ENCODE results near the gene DENND4B.
A peak's percentile ranks its signal among the peaks of the same experiment; 100 is the strongest.
"Not testable (repeated sequence)": the region's sequence is repeated elsewhere in the genome, so short reads cannot be mapped to it uniquely, and the experiment has no call there.

The DENND4B gene

GRCh38 chr1:153903841-153904455, 42.6 kb downstream of the DENND4B start:
- Histone ChIP-seq H3K9me3 (ENCODE audit: insufficient read depth, low read length) (no peaks in the 10 kb centered on the region), H3F3A (ENCODE audit: insufficient read depth) (peaks cover 29% of the 10 kb centered on the region), H2AFZ (ENCODE audit: low read depth, low read length, severe bottlenecking) (no peak overlapping the region), H3K36me3 (ENCODE audit: low read length) (peaks cover 13% of the 10 kb centered on the region), H4K20me1 (ENCODE audit: low read depth, low read length) (no peaks in the 10 kb centered on the region; the same call in 1 of the 2 replicates), H3K4me3 (ENCODE audit: insufficient read depth, low read length, poor library complexity, severe bottlenecking) (no peak overlapping the region), H3K27me3 (ENCODE audit: low read length) (no peaks in the 10 kb centered on the region), H3K9me2 (replicated peaks; ENCODE audit: insufficient read depth, low read length) (no peaks in the 10 kb centered on the region), H3K9ac (ENCODE audit: low read length) (no peak overlapping the region), H3K27ac (ENCODE audit: low read depth, low read length) (peak overlapping the region; percentile 37; the same call in 1 of the 2 replicates), H3K4me2 (ENCODE audit: low read depth, low read length, poor library complexity, severe bottlenecking) (peak overlapping the region; percentile 24), H3K79me2 (ENCODE audit: insufficient read depth, low read length) (peaks cover 99% of the 10 kb centered on the region)
- no peak for TF ChIP-seq EZH2phosphoT487 (conservative IDR thresholded peaks at IDR 0.05; ENCODE audit: low read length)
- no peak for TF ChIP-seq CTCF (IDR thresholded peaks at IDR 0.05; ENCODE audit: insufficient read depth, low read length, poor library complexity, severe bottlenecking)

DNA sequence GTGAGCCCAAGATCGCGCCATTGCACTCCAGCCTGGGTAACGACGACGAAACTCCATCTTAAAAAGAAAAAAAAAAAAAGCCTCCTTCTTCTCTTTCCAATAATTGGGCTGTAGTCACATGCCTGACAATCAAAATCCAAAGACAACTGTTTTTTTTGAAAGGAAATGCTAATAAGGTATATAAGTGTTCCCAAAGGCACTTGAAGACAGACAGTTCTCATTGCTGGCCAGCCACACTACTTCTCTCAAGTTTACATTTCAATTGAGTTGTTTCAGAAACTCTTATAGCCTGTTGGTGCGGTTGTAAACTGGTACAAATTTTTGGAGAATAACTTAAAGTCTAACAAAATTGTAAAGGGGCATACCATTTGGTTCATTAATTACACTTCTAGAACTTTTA, 47.0 kb downstream of the DENND4B start:
- no peak for TF ChIP-seq CTCF (IDR thresholded peaks at IDR 0.05; ENCODE audit: insufficient read depth, low read length, poor library complexity, severe bottlenecking)
- TF ChIP-seq EZH2phosphoT487 (conservative IDR thresholded peaks at IDR 0.05; ENCODE audit: low read length), result no peak
- H3K79me2 ChIP-seq (ENCODE audit: insufficient read depth, low read length), result peaks cover 97% of the 10 kb centered on the region
- peak overlapping the region; percentile 40; the same call in 1 of the 2 replicates for H3K27ac ChIP-seq (ENCODE audit: low read depth, low read length)
- H3K4me3 ChIP-seq (ENCODE audit: insufficient read depth, low read length, poor library complexity, severe bottlenecking), result no peak overlapping the region
- no peak overlapping the region for H2AFZ ChIP-seq (ENCODE audit: low read depth, low read length, severe bottlenecking)
- no peaks in the 10 kb centered on the region for H3K9me3 ChIP-seq (ENCODE audit: insufficient read depth, low read length)
- peaks cover 58% of the 10 kb centered on the region for H3F3A ChIP-seq (ENCODE audit: insufficient read depth)
- H3K4me2 ChIP-seq (ENCODE audit: low read depth, low read length, poor library complexity, severe bottlenecking), result no peak overlapping the region
- peaks cover 9% of the 10 kb centered on the region for H3K36me3 ChIP-seq (ENCODE audit: low read length)
- H3K9me2 ChIP-seq (replicated peaks; ENCODE audit: insufficient read depth, low read length), result no peaks in the 10 kb centered on the region
- H3K9ac ChIP-seq (ENCODE audit: low read length), result no peak overlapping the region
- H3K27me3 ChIP-seq (ENCODE audit: low read length), result no peaks in the 10 kb centered on the region
- H4K20me1 ChIP-seq (ENCODE audit: low read depth, low read length), result no peaks in the 10 kb centered on the region

GRCh38 chr1:153895866-153896265, 50.7 kb downstream of the DENND4B start:
- H3K9me3 ChIP-seq (ENCODE audit: insufficient read depth, low read length); H3K9me2 ChIP-seq (replicated peaks; ENCODE audit: insufficient read depth, low read length); H4K20me1 ChIP-seq (ENCODE audit: low read depth, low read length); H3K4me3 ChIP-seq (ENCODE audit: insufficient read depth, low read length, poor library complexity, severe bottlenecking); H3K36me3 ChIP-seq (ENCODE audit: low read length); H3K27me3 ChIP-seq (ENCODE audit: low read length); H2AFZ ChIP-seq (ENCODE audit: low read depth, low read length, severe bottlenecking): not testable (repeated sequence)
- Histone ChIP-seq H3K9ac (ENCODE audit: low read length) (0 out of 2 replicates have a peak overlapping the region, but pooled peaks have one; percentile 9), H3K4me2 (ENCODE audit: low read depth, low read length, poor library complexity, severe bottlenecking) (peak overlapping the region; percentile 44), H3K27ac (ENCODE audit: low read depth, low read length) (peak overlapping the region; percentile 78), H3K79me2 (ENCODE audit: insufficient read depth, low read length) (peaks cover 98% of the 10 kb centered on the region), H3F3A (ENCODE audit: insufficient read depth) (peaks cover 65% of the 10 kb centered on the region)

GRCh38 chr1:153891042-153891441, 55.5 kb downstream of the DENND4B start:
- Histone ChIP-seq H3K79me2 (ENCODE audit: insufficient read depth, low read length) (peaks cover 98% of the 10 kb centered on the region), H3F3A (ENCODE audit: insufficient read depth) (peaks cover 36% of the 10 kb centered on the region)
- H3K9ac ChIP-seq (ENCODE audit: low read length); H3K27me3 ChIP-seq (ENCODE audit: low read length); H3K27ac ChIP-seq (ENCODE audit: low read depth, low read length); H3K9me3 ChIP-seq (ENCODE audit: insufficient read depth, low read length); H3K4me2 ChIP-seq (ENCODE audit: low read depth, low read length, poor library complexity, severe bottlenecking); H2AFZ ChIP-seq (ENCODE audit: low read depth, low read length, severe bottlenecking); H4K20me1 ChIP-seq (ENCODE audit: low read depth, low read length); H3K9me2 ChIP-seq (replicated peaks; ENCODE audit: insufficient read depth, low read length); H3K4me3 ChIP-seq (ENCODE audit: insufficient read depth, low read length, poor library complexity, severe bottlenecking); H3K36me3 ChIP-seq (ENCODE audit: low read length): not testable (repeated sequence)

All from SU-DHL-6 (cell line).